LHCN-M2 (cell line): Measurements from ENCODE around the gene ORM1. TPM values are rescaled to one million over a fixed set of nuclear protein-coding genes. Genes with fewer than 3 reads are reported as not detected.

Experiments
- DNase-seq: peaks from one replicate; pipeline ENCODE4 v3.0.0-alpha.2; 2012; ENCODE audit warnings: low read depth
- total RNA-seq: library from RNA; depleted of rRNA; stranded (reverse); fragments of >200 nt; gene quantifications from 2 replicates; pipeline ENCODE4 v1.2.3, GENCODE V29; 2014

Gene ORM1
- total RNA-seq, 1 experiment from 2014 or later: not detected

GRCh38 chr9:114364134-114365041 is 41.5 kb downstream of the ORM1 start:
- DNase-seq: peak; percentile 88

GRCh38 chr9:114365194-114365593 is 42.3 kb downstream of the ORM1 start:
- no peak for DNase-seq

- peak; percentile 90 for DNase-seq
Measured at GRCh38 chr9:114366334-114367128, 43.6 kb downstream of the ORM1 start.

- DNase-seq: no peak
Measured at GRCh38 chr9:114367366-114367765, 44.5 kb downstream of the ORM1 start.

GRCh38 chr9:114367772-114368569 is 45.1 kb downstream of the ORM1 start:
- no peak for DNase-seq

- no peak for DNase-seq
Measured at GRCh38 chr9:114369216-114370130, 46.6 kb downstream of the ORM1 start.

- DNase-seq: no peak
Measured at GRCh38 chr9:114370251-114370967, 47.5 kb downstream of the ORM1 start.

- DNase-seq: no peak
Measured at GRCh38 chr9:114370968-114371320, 48.0 kb downstream of the ORM1 start.

GRCh38 chr9:114371343-114371944 is 48.5 kb downstream of the ORM1 start:
- DNase-seq: no peak

- DNase-seq: no peak
Measured at GRCh38 chr9:114371973-114372917, 49.3 kb downstream of the ORM1 start.

GRCh38 chr9:114372921-114373448 is 50.1 kb downstream of the ORM1 start:
- no peak for DNase-seq

- no peak for DNase-seq
Measured at GRCh38 chr9:114373960-114374730, 51.2 kb downstream of the ORM1 start.

- no peak for DNase-seq
Measured at GRCh38 chr9:114374936-114375335, 52.0 kb downstream of the ORM1 start.

- no peak for DNase-seq
Measured at GRCh38 chr9:114375386-114376175, 52.7 kb downstream of the ORM1 start.
